ENCODE data around the gene SOX18.
"Not testable (repeated sequence)": the region's sequence is repeated elsewhere in the genome, so short reads cannot be mapped to it uniquely, and the experiment has no call there.

The SOX18 gene

GRCh38 chr20:64024141-64024990 is 25.1 kb downstream of the SOX18 start:
- no peak overlapping the region for H3K4me3 ChIP-seq (ENCODE audit: low read depth, low read length)
- TF ChIP-seq CTCF (IDR thresholded peaks at IDR 0.05; ENCODE audit: borderline replicate concordance, insufficient read depth, low read depth, low read length), result no peak

- TF ChIP-seq CTCF (IDR thresholded peaks at IDR 0.05; ENCODE audit: borderline replicate concordance, insufficient read depth, low read depth, low read length), result no peak
- no peak overlapping the region for H3K4me3 ChIP-seq (ENCODE audit: low read depth, low read length)
These were observed 25.9 kb downstream of the SOX18 start for GRCh38 chr20:64023361-64024140.

- no peak for TF ChIP-seq CTCF (IDR thresholded peaks at IDR 0.05; ENCODE audit: borderline replicate concordance, insufficient read depth, low read depth, low read length)
These were observed 26.6 kb downstream of the SOX18 start for GRCh38 chr20:64022671-64023360.

GRCh38 chr20:64021124-64021975 is 28.1 kb downstream of the SOX18 start:
- no peak for TF ChIP-seq CTCF (IDR thresholded peaks at IDR 0.05; ENCODE audit: borderline replicate concordance, insufficient read depth, low read depth, low read length)

More at GRCh38 chr20:64022671-64023360, 26.6 kb downstream of the SOX18 start:
- H3K4me3 ChIP-seq (ENCODE audit: low read depth, low read length), result no peak overlapping the region

GRCh38 chr20:64015635-64016034 is 33.8 kb downstream of the SOX18 start:
- TF ChIP-seq CTCF (IDR thresholded peaks at IDR 0.05; ENCODE audit: borderline replicate concordance, insufficient read depth, low read depth, low read length), result no peak
- H3K4me3 ChIP-seq (ENCODE audit: low read depth, low read length), result no peak overlapping the region

More at GRCh38 chr20:64021124-64021975, 28.1 kb downstream of the SOX18 start:
- H3K4me3 ChIP-seq (ENCODE audit: low read depth, low read length), result no peak overlapping the region

GRCh38 chr20:64012385-64013154 is 36.9 kb downstream of the SOX18 start:
- H3K4me3 ChIP-seq (ENCODE audit: low read depth, low read length), result not testable (repeated sequence)
